Measurements from ENCODE around the gene CBX2.

- TF ChIP-seq CTCF (IDR thresholded peaks at IDR 0.05; ENCODE audit: low read depth, low read length, poor library complexity, severe bottlenecking) (no peak), EZH2phosphoT487 (IDR thresholded peaks at IDR 0.05; ENCODE audit: borderline replicate concordance, low read length) (no peak)
Observed at GRCh38 chr17:79758271-79758670, 19.7 kb upstream of the CBX2 start.

Data from DOHH2 (cell line).